Measurements from ENCODE around the gene SPANXA1.
"Not testable (repeated sequence)": the region's sequence is repeated elsewhere in the genome, so short reads cannot be mapped to it uniquely, and the experiment has no call there.

Gene SPANXA1

GRCh38 chrX:141589408-141589807 lies 4.9 kb upstream of the SPANXA1 start, which contains the start of gene SPANXA2:
SPANXA2 (plus strand) TSS chrX:141589708; CDS start chrX:141589768, 60 bp downstream.
- not testable (repeated sequence) for H2AK5ac ChIP-seq (ENCODE audit: low read depth, low read length); H3K4me2 ChIP-seq (ENCODE audit: insufficient read depth, low read length, poor library complexity, severe bottlenecking); H3K9ac ChIP-seq (ENCODE audit: low read depth, low read length, poor library complexity); H3K27ac ChIP-seq (replicated peaks; ENCODE audit: low read length); H4K8ac ChIP-seq (ENCODE audit: low read depth, low read length); H3K79me1 ChIP-seq (ENCODE audit: low read depth, low read length); H3K23ac ChIP-seq (ENCODE audit: low read depth, low read length, poor library complexity); H2BK15ac ChIP-seq (ENCODE audit: low read length); H3K4ac ChIP-seq (ENCODE audit: low read length); H2BK120ac ChIP-seq (ENCODE audit: low read depth, low read length); DNase-seq (ENCODE audit: low spot score); H3K4me3 ChIP-seq (ENCODE audit: low read length in 2 of 2); H2AFZ ChIP-seq (ENCODE audit: low read length); H3K36me3 ChIP-seq (replicated peaks in 1 of 2; ENCODE audit: control insufficient read depth in 2 of 2, insufficient read depth in 2 of 2, low read length in 2 of 2); H3K9me3 ChIP-seq (replicated peaks in 1 of 2; ENCODE audit: control insufficient read depth in 2 of 2, insufficient read depth in 1 of 2, low read depth in 1 of 2, low read length in 2 of 2); H3K27me3 ChIP-seq (ENCODE audit: control insufficient read depth in 3 of 3, insufficient read depth in 3 of 3, low read depth in 1 of 3, low read length in 3 of 3); H3K14ac ChIP-seq (ENCODE audit: low read length); H2BK5ac ChIP-seq (ENCODE audit: low read length); H2BK12ac ChIP-seq (ENCODE audit: low read length); H3K4me1 ChIP-seq (ENCODE audit: control insufficient read depth in 2 of 2, insufficient read depth in 1 of 2, low read depth in 1 of 2, low read length in 2 of 2); H3K18ac ChIP-seq (ENCODE audit: low read length); H4K91ac ChIP-seq (ENCODE audit: low read depth, low read length, poor library complexity)
- no CpG with 5 or more reads among the region's 10 CpGs for WGBS, 2 donors (ENCODE audit: extremely low coverage in 2 of 2, insufficient read length in 2 of 2, insufficient replicate concordance in 1 of 2)

- H2BK12ac ChIP-seq (ENCODE audit: low read length); H3K36me3 ChIP-seq (replicated peaks in 1 of 2; ENCODE audit: control insufficient read depth in 2 of 2, insufficient read depth in 2 of 2, low read length in 2 of 2); H2BK15ac ChIP-seq (ENCODE audit: low read length); H2AFZ ChIP-seq (ENCODE audit: low read length); H2AK5ac ChIP-seq (ENCODE audit: low read depth, low read length); H3K23ac ChIP-seq (ENCODE audit: low read depth, low read length, poor library complexity); H4K8ac ChIP-seq (ENCODE audit: low read depth, low read length); H3K4me1 ChIP-seq (ENCODE audit: control insufficient read depth in 2 of 2, insufficient read depth in 1 of 2, low read depth in 1 of 2, low read length in 2 of 2); DNase-seq (ENCODE audit: low spot score); H2BK120ac ChIP-seq (ENCODE audit: low read depth, low read length); H3K4ac ChIP-seq (ENCODE audit: low read length); H3K9me3 ChIP-seq (replicated peaks in 1 of 2; ENCODE audit: control insufficient read depth in 2 of 2, insufficient read depth in 1 of 2, low read depth in 1 of 2, low read length in 2 of 2); H3K9ac ChIP-seq (ENCODE audit: low read depth, low read length, poor library complexity); H3K4me3 ChIP-seq (ENCODE audit: low read length in 2 of 2); H3K27me3 ChIP-seq (ENCODE audit: control insufficient read depth in 3 of 3, insufficient read depth in 3 of 3, low read depth in 1 of 3, low read length in 3 of 3); H3K14ac ChIP-seq (ENCODE audit: low read length); H3K18ac ChIP-seq (ENCODE audit: low read length); H3K27ac ChIP-seq (replicated peaks; ENCODE audit: low read length); H2BK5ac ChIP-seq (ENCODE audit: low read length); H4K91ac ChIP-seq (ENCODE audit: low read depth, low read length, poor library complexity); H3K79me1 ChIP-seq (ENCODE audit: low read depth, low read length); H3K4me2 ChIP-seq (ENCODE audit: insufficient read depth, low read length, poor library complexity, severe bottlenecking): not testable (repeated sequence)
- WGBS, 2 donors (ENCODE audit: extremely low coverage in 2 of 2, insufficient read length in 2 of 2, insufficient replicate concordance in 1 of 2), result no CpG with 5 or more reads among the region's 16 CpGs
These were observed 42.0 kb downstream of the SPANXA1 start for GRCh38 chrX:141542551-141542950.
